IPS-20b (cell line): Measurements from ENCODE around the gene IL36RN.

Experiments
- H3K27ac ChIP-seq: one replicate; pipeline ENCODE4 v1.5.1; 2013; ENCODE audit warnings: low read length
- H3K27me3 ChIP-seq: 2 replicates; pipeline ENCODE4 v1.6.1; 2013; ENCODE audit warnings: mild to moderate bottlenecking, low read length, inconsistent platforms; ENCODE audit not compliant: insufficient read depth
- H3K36me3 ChIP-seq: 2 replicates; pipeline ENCODE4 v1.6.1; 2013; ENCODE audit warnings: low read depth, mild to moderate bottlenecking, inconsistent platforms, low read length, moderate library complexity; ENCODE audit not compliant: insufficient read depth
- H3K4me1 ChIP-seq: 2 replicates; pipeline ENCODE4 v1.6.1; 2013; ENCODE audit warnings: mild to moderate bottlenecking, control low read depth, inconsistent platforms, low read length, moderate library complexity; ENCODE audit not compliant: insufficient read depth
- H3K4me3 ChIP-seq: 2 replicates; pipeline ENCODE4 v1.5.1; 2013; ENCODE audit warnings: mild to moderate bottlenecking, low read length, inconsistent platforms
- H3K9ac ChIP-seq: 2 replicates; pipeline ENCODE4 v1.6.1; 2013; ENCODE audit warnings: low read depth, mild to moderate bottlenecking, inconsistent platforms, low read length, moderate library complexity
- H3K9me3 ChIP-seq: 2 replicates; pipeline ENCODE4 v1.6.1; 2013; ENCODE audit warnings: mild to moderate bottlenecking, low read depth, low read length, inconsistent platforms; ENCODE audit not compliant: insufficient read depth

The IL36RN gene

GRCh38 chr2:113058998-113059960 lies at the start of gene IL36RN:
Gene IL36RN (plus strand): TSS chr2:113059198. CDS start chr2:113059439, 241 bp downstream.
- H3K27me3 ChIP-seq = peaks cover 5% of the 10 kb centered on the region; the same call in 1 of the 2 replicates
- H3K4me1 ChIP-seq = no peaks in the 10 kb centered on the region
- H3K27ac ChIP-seq = no peak within 1 kb of the TSS
- H3K9me3 ChIP-seq = peaks cover 22% of the 10 kb centered on the region
- H3K9ac ChIP-seq = no peak within 1 kb of the TSS
- no peaks in the 10 kb centered on the region for H3K36me3 ChIP-seq
- H3K4me3 ChIP-seq = no peak within 1 kb of the TSS

- Histone ChIP-seq H3K27ac (no peak overlapping the region), H3K27me3 (no peaks in the 10 kb centered on the region), H3K4me1 (no peaks in the 10 kb centered on the region)
Measured at GRCh38 chr2:113009622-113010021, 49.4 kb upstream of the IL36RN start.

GRCh38 chr2:113010088-113010487 lies 48.9 kb upstream of the IL36RN start:
- H3K4me3 ChIP-seq = no peak overlapping the region
- no peak overlapping the region for H3K9ac ChIP-seq
- H3K4me1 ChIP-seq = no peaks in the 10 kb centered on the region
- no peak overlapping the region for H3K27ac ChIP-seq
- H3K36me3 ChIP-seq = no peaks in the 10 kb centered on the region
- H3K27me3 ChIP-seq = no peaks in the 10 kb centered on the region
- no peaks in the 10 kb centered on the region; the same call in 1 of the 2 replicates for H3K9me3 ChIP-seq

More at GRCh38 chr2:113009622-113010021, 49.4 kb upstream of the IL36RN start:
- no peak overlapping the region for H3K4me3 ChIP-seq
- no peaks in the 10 kb centered on the region; the same call in 1 of the 2 replicates for H3K9me3 ChIP-seq
- H3K36me3 ChIP-seq = no peaks in the 10 kb centered on the region
- H3K9ac ChIP-seq = no peak overlapping the region

GRCh38 chr2:113011108-113011507 lies 47.9 kb upstream of the IL36RN start:
- H3K4me1 ChIP-seq = no peaks in the 10 kb centered on the region
- no peak overlapping the region for H3K27ac ChIP-seq
- H3K4me3 ChIP-seq = no peak overlapping the region
- no peaks in the 10 kb centered on the region for H3K9me3 ChIP-seq
- H3K9ac ChIP-seq = no peak overlapping the region
- H3K36me3 ChIP-seq = no peaks in the 10 kb centered on the region
- H3K27me3 ChIP-seq = no peaks in the 10 kb centered on the region

- H3K27me3 ChIP-seq = no peaks in the 10 kb centered on the region
- no peaks in the 10 kb centered on the region for H3K36me3 ChIP-seq
- no peak overlapping the region for H3K4me3 ChIP-seq
- no peak overlapping the region for H3K27ac ChIP-seq
- no peak overlapping the region for H3K9ac ChIP-seq
- no peaks in the 10 kb centered on the region for H3K4me1 ChIP-seq
- H3K9me3 ChIP-seq = peaks cover 5% of the 10 kb centered on the region; the same call in 1 of the 2 replicates
Measured at GRCh38 chr2:113012436-113013335, 46.3 kb upstream of the IL36RN start.

- H3K27ac ChIP-seq = no peak overlapping the region
- no peak overlapping the region for H3K9ac ChIP-seq
- H3K4me1 ChIP-seq = no peaks in the 10 kb centered on the region
- H3K27me3 ChIP-seq = no peaks in the 10 kb centered on the region
- peaks cover 5% of the 10 kb centered on the region; the same call in 1 of the 2 replicates for H3K9me3 ChIP-seq
- no peak overlapping the region for H3K4me3 ChIP-seq
- no peaks in the 10 kb centered on the region for H3K36me3 ChIP-seq
Measured at GRCh38 chr2:113013336-113013661, 45.7 kb upstream of the IL36RN start.

GRCh38 chr2:113014067-113014466 lies 44.9 kb upstream of the IL36RN start:
- Histone ChIP-seq H3K4me3 (no peak overlapping the region), H3K27me3 (no peaks in the 10 kb centered on the region), H3K9me3 (peaks cover 8% of the 10 kb centered on the region), H3K27ac (no peak overlapping the region), H3K36me3 (no peaks in the 10 kb centered on the region), H3K9ac (no peak overlapping the region), H3K4me1 (no peaks in the 10 kb centered on the region)

GRCh38 chr2:113015042-113015441 lies 44.0 kb upstream of the IL36RN start:
- no peak overlapping the region for H3K4me3 ChIP-seq
- no peaks in the 10 kb centered on the region for H3K4me1 ChIP-seq
- H3K9me3 ChIP-seq = peaks cover 9% of the 10 kb centered on the region
- H3K36me3 ChIP-seq = no peaks in the 10 kb centered on the region
- H3K27me3 ChIP-seq = no peaks in the 10 kb centered on the region
- H3K9ac ChIP-seq = no peak overlapping the region
- no peak overlapping the region for H3K27ac ChIP-seq

GRCh38 chr2:113015655-113016054 lies 43.3 kb upstream of the IL36RN start:
- Histone ChIP-seq H3K4me1 (no peaks in the 10 kb centered on the region), H3K27ac (no peak overlapping the region), H3K36me3 (no peaks in the 10 kb centered on the region), H3K9ac (no peak overlapping the region), H3K4me3 (no peak overlapping the region), H3K9me3 (peaks cover 9% of the 10 kb centered on the region), H3K27me3 (no peaks in the 10 kb centered on the region)

- no peaks in the 10 kb centered on the region for H3K27me3 ChIP-seq
Measured at GRCh38 chr2:113018509-113018908, 40.5 kb upstream of the IL36RN start.

GRCh38 chr2:113021312-113021711 lies 37.7 kb upstream of the IL36RN start:
- Histone ChIP-seq H3K9me3 (peaks cover 9% of the 10 kb centered on the region), H3K27ac (no peak overlapping the region), H3K4me3 (no peak overlapping the region), H3K9ac (no peak overlapping the region), H3K36me3 (no peaks in the 10 kb centered on the region), H3K27me3 (no peaks in the 10 kb centered on the region; the same call in 1 of the 2 replicates), H3K4me1 (no peaks in the 10 kb centered on the region)

More at GRCh38 chr2:113018509-113018908, 40.5 kb upstream of the IL36RN start:
- H3K4me1 ChIP-seq = no peaks in the 10 kb centered on the region
- H3K36me3 ChIP-seq = no peaks in the 10 kb centered on the region
- H3K9ac ChIP-seq = no peak overlapping the region
- peaks cover 9% of the 10 kb centered on the region for H3K9me3 ChIP-seq
- no peak overlapping the region for H3K4me3 ChIP-seq
- H3K27ac ChIP-seq = no peak overlapping the region
